ENCODE data around the gene SP4.

- no peak for TF ChIP-seq CTCF (IDR thresholded peaks at IDR 0.05)
- TF ChIP-seq POLR2A (IDR thresholded peaks at IDR 0.05), result no peak
- no peak for TF ChIP-seq EP300 (IDR thresholded peaks at IDR 0.05; ENCODE audit: low read depth)
- no peak for TF ChIP-seq POLR2AphosphoS5 (IDR thresholded peaks at IDR 0.05)
Observed at GRCh38 chr7:21468969-21469368, 41.1 kb downstream of the SP4 start.

Data from transverse colon (tissue), 4 donors.